ENCODE measurements around the gene SYNJ1.
A peak's percentile ranks its signal among the peaks of the same experiment; 100 is the strongest.
"Not testable (repeated sequence)": the region's sequence is repeated elsewhere in the genome, so short reads cannot be mapped to it uniquely, and the experiment has no call there.

Gene SYNJ1

GRCh38 chr21:32687643-32688345 lies 40.0 kb downstream of the SYNJ1 start:
- no peak for DNase-seq

DNA sequence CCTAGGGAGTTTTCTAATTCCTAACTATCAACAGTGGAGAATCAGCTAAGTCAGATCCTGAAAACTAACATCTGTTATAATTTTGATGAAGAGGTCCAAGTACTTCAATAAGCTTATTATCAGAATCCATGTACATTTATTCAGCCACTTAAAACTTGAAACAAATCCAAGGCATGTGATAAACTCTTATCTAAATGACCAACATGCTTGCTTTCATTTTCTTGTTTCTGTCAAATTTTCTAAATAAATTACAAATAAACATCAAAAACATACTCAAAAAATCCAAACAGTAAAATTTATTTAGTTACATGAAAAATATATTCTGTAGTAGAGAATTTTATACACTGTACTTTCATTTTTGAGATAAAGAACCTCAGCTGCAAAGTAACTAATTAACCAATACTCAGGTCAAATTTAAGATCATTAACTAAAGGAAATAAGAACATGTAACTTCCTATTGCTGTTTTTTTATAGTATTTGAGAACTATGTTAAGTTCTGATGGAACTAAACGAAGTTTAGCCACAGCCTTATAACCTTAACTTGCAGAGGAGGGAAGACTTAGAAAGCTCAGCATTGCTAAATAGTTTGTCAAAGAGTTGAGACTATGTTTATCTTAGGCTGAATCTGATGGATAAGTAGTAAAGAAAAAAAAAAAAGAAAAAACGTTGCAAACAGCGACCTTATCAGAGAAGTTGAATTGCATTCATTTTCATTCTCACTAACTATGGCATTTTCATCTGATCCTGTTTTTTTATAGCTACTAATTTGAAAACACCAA lies 44.9 kb downstream of the SYNJ1 start:
- no peak for DNase-seq

DNA sequence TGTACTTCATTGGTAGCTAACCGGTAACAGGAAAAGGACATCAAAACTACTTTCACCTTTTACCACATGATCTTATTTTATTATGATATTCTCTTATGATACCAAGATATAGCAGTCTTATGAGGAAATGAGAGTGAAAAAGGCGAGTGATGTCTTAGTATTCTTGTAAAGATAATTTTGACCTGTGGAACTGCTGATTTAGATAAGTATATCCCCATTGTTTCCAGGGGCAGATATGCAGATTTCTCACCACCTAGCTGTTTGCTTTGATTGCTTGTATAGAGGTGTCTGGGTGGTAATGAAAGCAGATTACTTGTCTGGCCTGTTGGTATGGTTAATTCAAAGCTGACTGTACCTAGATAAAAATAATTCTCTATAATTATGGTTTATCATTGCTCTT lies 53.1 kb downstream of the SYNJ1 start:
- DNase-seq, result no peak

- DNase-seq, result no peak
These were observed 53.8 kb downstream of the SYNJ1 start for GRCh38 chr21:32674038-32674437.

GRCh38 chr21:32666258-32666657 lies 61.6 kb downstream of the SYNJ1 start:
- DNase-seq, result no peak

- not testable (repeated sequence) for DNase-seq
These were observed 63.7 kb downstream of the SYNJ1 start for GRCh38 chr21:32664095-32664494.

DNA sequence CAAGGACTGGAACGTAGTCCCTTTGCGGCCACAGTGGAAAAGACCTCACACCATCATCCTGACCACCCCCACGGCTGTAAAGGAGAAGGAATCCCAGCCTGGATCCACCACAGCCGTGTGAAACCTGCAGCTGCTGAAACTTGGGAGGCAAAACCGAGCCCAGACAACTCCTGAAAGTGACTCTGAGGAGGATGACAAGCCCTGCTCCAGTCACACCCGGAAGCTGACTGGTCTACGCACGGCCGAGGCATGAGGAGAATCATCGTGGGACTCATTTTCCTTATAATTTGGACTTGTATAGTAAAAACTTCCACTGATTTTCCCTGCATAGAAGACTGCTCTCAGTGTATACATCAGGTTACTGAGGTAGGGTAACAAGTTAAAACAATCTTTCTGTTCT lies 65.8 kb downstream of the SYNJ1 start:
- not testable (repeated sequence) for DNase-seq

DNA sequence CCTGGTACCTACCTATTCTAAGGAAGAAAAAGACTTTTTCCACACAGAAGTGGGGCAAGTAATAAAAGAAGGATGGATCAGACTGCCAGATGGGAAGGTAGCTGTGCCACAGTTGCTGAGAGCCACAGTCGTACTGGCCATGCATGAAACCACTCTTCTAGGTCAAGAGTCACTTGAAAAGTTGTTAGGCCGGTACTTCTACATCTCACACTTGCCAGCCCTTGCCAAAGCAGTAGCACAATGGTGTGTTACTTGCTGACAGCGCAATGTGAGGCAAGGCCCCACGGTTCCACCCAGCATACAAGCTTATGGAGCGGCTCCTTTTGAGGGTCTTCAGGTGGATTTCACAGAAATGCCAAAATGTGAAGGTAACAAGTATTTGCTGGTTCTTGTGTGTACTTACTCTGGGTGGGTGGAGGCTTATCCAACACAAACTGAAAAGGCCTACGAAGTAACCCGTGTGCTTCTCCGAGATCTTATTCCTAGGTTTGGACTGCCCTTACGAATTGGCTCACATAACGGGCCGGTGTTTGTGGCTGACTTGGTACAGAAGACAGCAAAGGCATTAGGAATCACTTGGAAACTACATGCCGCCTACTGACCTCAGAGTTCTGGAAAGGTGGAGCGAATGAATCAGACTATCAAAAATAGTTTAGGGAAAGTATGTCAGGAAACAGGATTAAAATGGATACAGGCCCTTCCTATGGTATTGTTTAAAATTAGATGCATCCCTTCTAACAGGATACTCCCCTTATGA lies 66.6 kb downstream of the SYNJ1 start:
- DNase-seq, result not testable (repeated sequence)

GRCh38 chr21:32658524-32658923 lies 69.3 kb downstream of the SYNJ1 start:
- no peak for DNase-seq

GRCh38 chr21:32653326-32653901 lies 74.4 kb downstream of the SYNJ1 start:
- DNase-seq, result peak in 2 of 5 donors; percentile 11 to 36

DNA sequence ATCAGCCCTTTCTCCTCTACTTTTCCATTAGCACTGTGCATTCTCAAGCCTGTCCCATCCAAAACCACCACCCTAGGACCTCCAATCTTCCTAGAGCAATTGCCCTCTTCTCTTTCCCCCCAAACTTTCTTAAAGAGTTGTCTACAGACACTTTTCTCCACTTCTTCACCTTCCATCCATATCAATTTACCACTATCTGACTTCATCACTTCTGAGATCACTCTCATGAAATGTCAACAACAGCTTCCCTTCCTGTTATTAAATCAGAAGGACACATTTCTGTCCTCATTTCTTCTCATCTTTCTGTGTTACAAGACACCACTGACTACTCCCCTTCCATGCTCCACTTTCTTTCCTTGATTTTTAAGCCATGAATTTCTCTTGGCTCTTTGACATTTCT lies 79.6 kb downstream of the SYNJ1 start:
- no peak for DNase-seq

DNA sequence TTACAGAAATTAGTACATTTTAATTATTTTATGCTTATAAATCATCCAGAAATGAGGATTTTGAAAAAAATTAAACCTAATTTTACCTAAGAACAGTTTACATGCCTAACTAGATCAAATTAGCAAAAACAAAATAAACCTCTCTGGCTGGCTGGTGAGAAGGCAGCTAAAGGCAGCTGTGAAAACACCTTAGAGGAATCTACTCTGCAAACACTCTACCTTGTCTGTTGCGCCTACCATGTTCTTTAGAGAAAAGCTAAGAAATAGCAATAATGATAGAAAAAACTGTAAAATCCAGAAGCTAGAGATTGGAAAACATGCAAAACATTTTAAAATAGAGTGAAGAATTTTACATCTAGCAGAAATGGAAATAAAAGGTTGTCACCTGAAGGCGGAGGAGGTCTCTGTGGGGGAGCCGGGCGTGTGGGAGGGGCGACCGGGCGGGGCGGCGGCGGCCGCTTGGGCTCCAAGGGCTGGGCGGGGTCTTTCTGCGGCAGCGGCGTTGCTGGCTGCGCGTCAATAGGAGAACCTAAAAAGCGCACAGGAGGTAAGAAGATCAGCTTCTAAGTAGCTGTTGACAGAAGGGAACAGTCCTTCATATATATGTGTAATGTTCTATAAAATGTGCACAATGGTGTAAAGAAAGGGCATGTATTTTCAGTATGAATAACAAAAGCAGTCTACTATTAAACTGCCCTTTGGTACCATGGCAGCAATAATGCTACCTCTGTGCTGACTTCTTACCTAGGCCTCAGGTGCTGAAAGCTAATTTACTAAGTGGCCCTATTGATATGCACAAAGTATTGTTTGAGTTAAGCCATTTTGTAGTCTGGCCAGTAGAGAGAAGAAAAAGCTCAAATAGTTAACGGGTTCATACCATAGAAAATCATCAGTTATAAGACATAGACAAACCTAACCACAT lies 82.3 kb downstream of the SYNJ1 start:
- DNase-seq, result no peak

DNA sequence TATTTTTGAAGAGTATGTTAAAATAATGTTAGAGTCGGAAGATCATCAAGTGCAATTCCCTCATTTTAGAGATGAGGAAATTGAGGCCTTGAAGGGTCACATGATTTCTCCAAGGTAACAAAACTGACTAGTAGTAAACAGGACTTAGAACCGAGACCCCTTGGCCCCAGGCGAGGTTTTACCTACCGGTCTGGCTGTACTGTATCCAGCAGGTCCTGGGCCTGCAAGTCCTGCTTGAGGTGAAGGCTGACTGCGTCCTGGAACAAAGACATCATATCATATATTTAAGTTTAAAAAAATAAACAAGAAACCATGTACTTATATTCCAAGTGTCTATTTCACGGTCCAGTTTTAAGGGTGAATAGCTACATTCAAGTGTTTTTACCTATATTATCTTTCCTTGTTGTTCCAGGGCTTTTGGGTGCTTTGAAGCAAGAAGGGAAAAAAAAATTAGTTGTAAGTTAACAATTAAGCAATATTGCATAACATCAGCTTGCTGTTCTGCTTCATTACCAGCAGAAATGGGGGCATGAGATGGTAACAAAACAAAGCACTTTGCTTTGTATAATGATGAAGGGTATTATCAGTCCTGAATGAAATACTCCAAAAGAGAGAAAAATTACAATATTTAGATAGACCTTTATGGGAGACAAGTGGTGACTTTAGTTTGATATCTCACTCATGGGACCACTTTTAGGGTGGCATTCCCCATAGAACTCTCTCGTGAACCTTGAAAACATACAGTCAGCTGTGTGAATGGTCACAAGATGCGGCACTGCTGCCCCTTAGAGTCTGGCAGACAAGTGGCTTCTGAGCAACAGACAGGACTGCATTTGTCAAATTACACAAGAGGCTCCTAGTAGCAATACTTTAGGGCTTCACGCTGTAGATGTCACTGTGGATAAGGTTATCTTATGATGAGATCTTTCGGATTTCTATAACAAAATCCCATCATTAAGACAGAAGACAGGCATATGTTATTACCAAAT lies 85.8 kb downstream of the SYNJ1 start:
- DNase-seq, result no peak

DNA sequence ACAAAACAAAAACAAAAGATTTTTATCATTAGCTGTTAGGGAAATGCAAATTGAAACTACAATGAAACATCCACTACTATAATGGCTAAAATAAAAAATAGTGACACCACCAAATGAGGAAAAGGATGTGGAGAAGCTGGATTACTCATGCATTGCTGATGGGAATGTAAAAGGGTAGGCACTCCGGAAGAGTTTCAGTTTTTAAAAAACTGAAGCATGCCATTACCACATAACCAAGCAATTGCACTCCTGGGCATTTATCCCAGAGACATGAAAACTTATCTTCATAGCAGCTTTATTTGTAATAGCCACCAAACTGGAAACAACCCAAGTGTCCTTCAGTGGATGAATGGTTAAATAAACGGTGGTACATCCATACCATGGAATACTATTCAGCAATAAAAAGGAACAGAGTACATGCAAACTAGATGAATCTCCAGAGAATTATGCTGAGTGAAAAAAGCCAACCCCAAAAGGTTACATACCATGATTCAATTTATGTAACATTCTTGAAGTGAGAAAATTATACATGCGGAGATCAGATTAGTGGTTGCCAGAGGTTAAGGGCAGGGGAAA lies 101.1 kb downstream of the SYNJ1 start:
- DNase-seq, result no peak

GRCh38 chr21:32618218-32618617 lies 109.6 kb downstream of the SYNJ1 start:
- not testable (repeated sequence) for DNase-seq

DNA sequence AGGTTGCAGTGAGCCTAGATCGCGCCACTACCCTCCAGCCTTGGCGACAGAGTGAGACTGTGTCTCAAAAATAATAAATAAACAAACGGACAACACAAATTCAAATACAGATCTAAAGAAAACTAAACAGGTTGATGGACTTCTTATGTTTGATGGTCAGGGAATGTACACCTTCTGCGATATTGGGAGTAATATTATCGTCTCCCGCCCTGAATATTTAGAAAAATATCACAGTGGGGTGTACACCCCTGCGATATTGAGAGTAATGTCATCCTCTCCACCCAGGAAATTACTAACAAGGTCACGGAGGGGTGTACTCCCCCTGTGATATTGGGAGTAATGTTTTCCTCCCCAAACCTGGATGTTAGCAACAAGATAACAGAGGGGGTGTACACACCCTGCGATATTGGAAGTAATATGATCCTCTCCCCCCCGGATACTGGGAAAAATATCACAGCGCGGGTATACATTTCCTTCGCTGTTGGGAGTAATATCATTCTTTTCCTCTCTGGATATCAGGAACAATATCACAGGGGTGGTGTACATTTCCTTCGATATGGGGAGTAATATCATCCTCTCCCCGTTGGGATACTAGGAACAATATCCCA lies 114.3 kb downstream of the SYNJ1 start:
- no peak for DNase-seq

DNA sequence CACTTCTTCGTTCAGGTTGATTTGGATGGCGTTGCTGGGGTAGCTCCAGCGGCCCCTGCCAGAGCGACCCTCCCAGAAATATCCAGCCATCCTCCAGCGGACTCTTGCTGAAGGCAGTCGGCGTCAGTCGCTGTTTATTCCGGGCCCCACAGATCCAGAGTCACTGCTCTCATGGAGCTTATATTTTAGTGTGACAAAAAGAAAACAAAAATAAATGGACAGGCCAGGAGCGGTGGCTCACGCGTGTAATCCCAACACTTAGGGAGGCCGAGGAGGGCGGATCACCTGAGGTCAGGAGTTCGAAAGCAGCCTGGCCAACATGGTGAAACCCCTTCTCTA lies 114.8 kb downstream of the SYNJ1 start:
- no peak for DNase-seq

- DNase-seq, result peak; percentile 79 to 91 (median 85)
These were observed 115.5 kb downstream of the SYNJ1 start, which contains the start of gene CFAP298 for GRCh38 chr21:32612075-32612998. Gene CFAP298 (minus strand): TSS chr21:32612377. CDS start chr21:32612243, 134 bp downstream.

Data from T-helper 1 cell (primary cell).